GM19239 (cell line): Measurements from ENCODE around the gene MCRIP2.

Experiments
- DNase-seq: peaks from one replicate; pipeline ENCODE4 v3.0.0; 2011; ENCODE audit warnings: low spot score; ENCODE audit not compliant: insufficient read length
- FAIRE-seq: peaks from 2 replicates; lab custom pipeline; 2011; peaks lifted over from hg19 to GRCh38; lab: Jason Lieb, UNC

MCRIP2 gene

DNA sequence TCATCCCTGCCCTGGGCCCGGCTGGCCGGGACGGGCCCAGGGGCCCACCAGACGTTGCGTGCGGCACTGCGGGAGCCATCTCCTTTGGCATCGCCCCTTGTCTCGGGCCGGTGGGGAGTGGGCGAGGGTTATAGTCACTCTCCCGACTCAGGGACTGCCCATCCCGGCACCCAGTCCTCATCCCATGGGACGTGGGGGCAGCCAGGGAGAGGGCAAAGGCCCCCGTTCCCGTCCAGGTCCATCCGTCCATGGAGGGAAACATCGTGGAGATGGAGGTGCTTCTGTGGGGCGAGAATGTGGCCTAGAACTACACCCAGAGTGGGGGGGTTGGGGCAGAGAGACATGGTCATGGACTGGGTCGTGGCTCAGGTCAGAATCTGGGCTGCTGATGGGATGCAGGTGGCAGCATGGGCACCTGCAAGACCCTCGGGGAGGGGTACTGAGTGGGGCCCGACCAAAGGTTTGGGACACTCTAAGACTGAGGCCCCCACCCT lies 5.1 kb downstream of the MCRIP2 start:
- DNase-seq (no peak), FAIRE-seq (no peak)

DNA sequence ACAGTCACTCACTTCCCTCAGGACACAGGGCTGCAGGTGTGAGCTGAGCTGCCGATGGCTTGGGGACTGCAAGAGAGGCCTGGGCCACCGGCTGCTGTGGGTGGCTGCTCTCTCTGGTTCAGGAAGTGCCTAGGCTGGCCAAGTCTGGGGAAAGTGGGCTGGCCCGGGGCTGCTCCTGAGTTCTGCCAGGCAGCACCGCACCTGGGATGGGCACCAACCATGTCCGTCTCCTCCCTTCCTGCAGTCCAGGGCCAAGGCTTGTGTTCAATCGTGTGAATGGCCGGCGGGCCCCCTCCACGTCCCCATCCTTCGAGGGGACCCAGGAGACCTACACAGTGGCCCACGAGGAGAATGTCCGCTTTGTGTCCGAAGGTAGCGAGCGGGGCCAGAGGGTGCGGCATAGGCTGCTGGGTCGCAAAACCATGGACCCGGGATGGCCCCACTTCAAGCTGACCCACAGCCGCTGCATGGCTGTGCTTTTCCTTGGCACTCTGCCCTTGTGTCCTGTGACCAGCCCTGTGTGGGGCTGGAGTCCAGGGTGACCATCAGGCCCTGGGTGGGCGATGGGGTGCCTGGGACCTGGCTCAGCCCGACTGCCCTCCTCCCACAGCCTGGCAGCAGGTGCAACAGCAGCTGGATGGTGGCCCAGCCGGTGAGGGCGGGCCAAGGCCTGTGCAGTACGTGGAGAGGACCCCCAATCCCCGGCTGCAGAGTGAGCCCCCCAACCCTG lies 5.7 kb downstream of the MCRIP2 start:
- no peak for FAIRE-seq
- DNase-seq = no peak

DNA sequence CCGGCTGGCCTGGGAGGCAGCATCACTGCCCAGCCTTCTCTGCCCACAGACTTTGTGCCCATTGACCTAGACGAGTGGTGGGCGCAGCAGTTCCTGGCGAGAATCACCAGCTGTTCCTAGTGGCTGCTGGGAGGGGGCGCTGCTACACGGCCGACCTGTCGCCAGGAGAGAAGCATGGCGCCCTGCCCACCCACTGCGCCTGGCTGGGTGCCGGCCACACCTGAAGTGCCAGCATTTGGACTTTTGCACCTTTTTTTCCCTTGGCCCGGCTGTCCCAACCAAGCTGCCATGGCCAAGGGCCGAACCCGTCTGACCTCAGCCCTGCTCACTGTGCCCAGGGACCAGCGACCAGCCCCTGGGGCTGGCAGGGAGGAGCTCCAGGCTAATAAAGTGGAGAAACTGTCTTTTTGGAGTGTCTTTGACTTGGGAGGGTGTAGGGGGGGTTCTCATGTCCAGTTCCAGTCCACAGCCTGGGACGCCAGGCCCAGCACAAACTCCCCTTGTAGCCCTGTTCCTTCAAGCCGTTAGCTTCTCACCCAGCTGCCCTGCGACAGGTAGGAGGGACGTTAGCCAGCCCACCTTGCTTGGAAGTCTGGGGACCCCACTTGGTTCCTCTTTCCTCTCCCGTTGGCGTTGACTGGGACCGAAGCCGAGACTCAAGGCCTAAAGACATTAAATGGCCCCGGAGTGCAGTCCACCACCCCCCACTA lies 6.6 kb downstream of the MCRIP2 start:
- DNase-seq (peak; percentile 81), FAIRE-seq (peak; percentile 86)

DNA sequence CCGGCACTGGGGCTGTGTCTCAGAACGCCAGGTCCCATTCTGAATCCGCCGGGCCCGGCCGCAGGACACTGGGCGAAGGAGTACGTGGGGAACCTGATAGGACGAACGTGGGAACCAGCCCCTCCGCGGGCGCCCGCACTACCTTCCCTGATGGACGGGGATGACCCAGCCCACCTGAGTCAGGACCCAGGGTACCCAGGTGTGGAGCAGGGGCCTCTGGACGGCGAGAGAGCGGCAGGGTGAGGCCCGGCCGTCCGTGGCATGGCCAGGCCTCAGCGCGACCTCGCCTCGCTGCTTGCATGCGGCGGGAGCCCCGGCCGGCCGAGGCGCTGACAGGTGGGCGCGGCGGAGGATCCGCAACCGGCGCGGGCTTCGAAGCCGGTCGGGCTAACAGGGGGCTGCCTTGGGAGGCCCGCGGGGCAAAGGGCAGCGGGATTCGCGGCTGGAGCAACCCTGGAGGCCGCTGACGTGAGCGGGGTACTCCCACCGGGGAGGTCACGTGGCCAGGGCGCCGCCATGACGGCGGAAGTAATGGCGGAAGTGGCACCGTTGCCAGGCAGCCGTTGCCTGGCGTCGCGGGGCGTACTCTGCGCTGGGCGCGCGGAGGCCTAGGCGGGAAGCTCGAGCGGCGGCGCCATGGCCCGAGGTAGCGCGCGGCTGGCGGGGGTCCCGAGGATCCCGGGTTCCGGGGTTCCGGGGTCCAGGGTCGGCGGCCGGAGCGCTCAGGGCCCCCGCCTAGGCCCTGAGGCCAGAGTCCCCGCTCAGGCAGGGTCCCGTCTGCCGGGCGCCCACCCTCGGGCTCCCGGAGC lies 7.4 kb downstream of the MCRIP2 start, which contains the start of gene WDR90:
TSS of gene WDR90 (plus strand) at position 585 of the 809 bp plus-strand sequence. CDS start at position 637, 52 bp downstream.
- FAIRE-seq (peak; percentile 92), DNase-seq (peak; percentile 100)

DNA sequence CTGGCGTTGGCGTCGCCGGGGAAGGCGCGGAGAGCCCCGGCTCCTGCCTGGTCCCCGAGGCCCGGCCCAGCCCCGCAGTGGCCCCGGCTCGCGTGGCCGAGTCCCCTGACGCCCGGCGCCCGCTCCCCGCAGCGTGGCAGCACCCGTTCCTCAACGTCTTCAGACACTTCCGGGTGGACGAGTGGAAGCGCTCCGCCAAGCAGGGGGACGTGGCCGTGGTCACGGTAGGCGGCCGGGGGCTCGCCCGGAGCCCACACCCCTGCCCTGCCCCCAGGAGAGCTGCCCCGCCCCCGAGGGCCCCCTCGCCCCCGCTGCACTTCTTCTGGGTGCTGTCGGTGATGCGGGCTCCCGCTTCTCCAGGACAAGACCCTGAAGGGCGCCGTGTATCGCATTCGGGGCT lies 8.0 kb downstream of the MCRIP2 start:
- DNase-seq = peak; percentile 65
- FAIRE-seq = no peak

DNA sequence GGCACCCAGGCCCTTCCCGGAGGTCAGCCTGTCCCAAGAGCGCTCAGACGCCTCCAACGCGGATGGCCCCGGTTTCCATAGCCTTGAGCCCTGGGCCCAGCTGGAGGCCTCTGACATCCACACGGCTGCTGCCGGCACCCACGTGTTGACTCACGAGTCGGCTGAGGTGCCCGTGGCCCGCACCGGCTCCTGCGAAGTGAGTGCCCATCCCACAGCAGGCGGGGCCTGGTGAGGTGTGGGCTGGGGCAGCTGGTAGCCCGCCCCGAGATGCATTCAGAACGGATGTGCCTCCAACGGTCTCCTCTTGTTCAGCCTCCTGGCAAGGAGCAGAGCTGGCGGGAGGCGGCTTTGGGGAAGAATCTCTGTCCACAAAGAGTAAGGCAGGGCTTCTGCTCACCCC lies 10.2 kb downstream of the MCRIP2 start:
- no peak for DNase-seq
- no peak for FAIRE-seq

DNA sequence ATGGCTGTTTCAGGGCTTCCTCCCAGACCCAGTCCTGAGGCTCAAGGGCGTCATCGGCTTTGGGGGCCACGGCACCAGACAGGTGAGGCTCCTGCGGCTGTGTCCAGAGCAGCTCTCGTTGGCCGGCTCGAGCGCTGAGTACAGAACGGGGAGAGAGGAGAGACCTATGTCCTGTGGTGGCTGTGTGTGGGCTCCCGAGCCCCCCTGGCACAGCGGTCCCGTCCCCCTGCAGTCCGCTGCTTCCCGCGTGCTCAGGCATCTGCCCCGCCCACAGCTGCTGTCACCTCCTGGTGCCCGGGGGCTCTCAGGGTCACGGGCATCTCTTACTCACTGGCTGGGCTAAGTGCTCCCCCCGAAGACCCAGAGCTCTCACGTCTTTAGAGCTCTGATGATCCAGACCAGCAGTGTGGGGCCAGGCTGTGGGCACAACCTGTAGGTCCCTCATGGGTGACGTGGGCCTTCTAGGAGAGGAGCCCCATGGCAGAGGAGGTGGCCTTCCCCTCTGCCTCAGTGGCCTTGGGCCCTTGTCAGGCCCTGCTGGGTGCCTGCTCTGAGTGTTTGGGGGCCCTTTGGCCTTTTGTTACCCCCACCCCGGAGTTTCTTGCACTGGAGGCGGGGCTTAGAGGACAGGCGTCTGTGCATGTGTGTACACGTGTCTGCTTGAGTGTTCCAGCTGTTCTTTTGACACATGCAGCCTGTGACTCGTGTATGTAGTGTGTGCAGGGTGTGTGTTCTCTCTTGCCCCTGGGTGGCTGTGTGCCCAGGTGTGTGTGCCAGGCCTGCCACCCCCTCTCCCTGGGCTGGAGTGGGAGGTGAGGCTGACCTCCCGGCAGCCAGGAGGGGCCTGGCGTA lies 11.1 kb downstream of the MCRIP2 start:
- no peak for DNase-seq
- FAIRE-seq = no peak

DNA sequence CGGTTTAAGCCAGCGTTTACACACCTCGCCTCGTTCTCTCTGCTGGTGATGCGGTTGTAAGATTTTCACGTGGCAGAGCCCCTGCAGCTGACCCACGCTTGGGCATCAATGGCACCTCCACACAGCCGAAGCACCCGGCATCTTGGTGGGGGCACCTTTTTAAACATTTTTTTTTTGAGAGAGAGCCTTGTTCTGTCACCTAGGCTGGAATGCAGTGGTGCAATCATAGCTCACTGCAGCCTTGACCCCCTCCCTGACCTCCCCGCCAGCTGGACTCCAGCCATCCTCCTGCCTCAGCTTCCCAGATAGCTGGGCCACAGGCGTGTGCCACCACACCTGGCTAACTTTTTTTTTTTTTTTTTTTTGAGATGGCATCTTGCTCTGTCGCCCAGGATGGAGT lies 12.4 kb downstream of the MCRIP2 start:
- FAIRE-seq (no peak), DNase-seq (no peak)

DNA sequence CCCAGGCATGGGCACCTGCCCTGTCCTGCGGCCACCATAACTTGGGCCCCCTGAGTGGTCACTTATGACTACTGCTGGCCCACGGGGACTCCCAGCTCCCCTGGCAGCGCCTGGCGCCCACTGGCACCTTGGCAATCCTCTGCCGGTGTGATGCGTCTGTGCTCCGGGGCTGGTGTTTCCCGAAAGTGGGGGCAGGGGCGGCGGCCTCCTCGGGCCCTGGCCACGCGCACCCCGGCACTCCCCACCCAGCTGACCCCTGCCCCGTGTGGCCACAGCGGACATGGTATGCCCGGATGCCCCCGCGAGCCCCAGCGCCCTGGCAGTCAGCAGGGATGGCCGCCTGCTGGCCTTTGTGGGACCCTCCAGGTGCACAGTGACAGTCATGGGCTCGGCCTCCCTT lies 15.9 kb downstream of the MCRIP2 start:
- DNase-seq (no peak), FAIRE-seq (no peak)

DNA sequence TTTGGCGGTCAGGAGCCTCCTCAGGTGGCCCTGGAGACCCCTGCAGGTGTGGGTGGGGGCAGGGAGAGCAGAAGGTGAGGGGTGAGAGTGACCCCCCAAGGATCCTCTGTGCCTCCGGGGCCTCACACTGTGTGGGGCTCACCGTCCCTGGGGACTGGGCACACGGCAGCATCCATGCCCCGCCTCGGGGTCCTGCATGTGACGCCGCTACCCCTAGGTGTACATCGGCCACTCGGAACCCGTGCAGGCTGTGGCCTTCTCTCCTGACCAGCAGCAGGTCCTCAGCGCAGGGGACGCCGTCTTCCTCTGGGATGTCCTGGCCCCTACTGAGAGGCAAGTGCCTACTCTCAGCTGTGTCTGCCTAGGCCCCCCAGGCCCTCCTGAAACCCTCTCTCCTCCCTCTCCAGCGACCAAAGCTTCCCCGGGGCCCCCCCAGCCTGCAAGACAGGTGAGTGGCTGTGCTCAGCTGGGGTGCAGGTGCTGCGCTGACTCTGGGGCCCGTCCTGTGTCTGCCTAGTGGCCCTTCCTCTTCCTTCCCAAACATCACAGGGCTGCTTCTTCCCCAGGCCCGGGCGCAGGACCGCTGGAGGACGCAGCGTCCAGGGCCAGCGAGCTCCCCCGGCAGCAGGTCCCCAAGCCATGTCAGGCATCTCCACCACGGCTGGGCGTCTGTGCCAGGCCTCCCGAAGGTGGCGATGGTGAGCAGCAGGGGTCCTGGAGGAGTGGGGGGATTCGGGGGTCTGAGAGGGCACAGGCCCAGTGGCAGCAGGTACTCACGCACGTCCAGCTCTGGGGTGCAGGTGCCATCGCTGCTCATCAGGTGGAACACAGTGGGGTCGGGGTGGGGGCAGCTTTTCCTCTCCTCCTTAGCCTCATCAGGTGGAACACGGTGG lies 17.3 kb downstream of the MCRIP2 start:
- no peak for DNase-seq
- no peak for FAIRE-seq

DNA sequence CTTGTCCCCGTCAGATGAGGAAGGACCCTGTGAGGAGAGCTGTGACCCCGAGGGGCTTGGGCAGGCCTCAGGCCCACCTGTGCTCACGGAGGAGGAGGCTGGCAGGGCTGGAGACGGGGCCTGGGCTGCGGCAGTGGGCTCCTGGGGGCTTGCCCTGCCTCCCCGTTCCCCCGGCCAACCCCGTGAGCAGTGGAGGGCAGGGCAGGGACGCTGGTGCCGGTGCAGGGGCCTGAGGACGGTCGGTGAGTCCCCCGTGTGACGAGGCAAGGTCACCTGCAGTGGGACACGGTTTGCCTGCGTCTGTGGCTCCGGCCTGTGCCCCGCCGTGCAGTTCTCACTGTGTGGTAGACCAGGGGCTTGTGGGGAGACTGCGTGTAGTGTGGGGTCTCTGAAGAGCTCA lies 18.0 kb downstream of the MCRIP2 start:
- FAIRE-seq (no peak), DNase-seq (no peak)

DNA sequence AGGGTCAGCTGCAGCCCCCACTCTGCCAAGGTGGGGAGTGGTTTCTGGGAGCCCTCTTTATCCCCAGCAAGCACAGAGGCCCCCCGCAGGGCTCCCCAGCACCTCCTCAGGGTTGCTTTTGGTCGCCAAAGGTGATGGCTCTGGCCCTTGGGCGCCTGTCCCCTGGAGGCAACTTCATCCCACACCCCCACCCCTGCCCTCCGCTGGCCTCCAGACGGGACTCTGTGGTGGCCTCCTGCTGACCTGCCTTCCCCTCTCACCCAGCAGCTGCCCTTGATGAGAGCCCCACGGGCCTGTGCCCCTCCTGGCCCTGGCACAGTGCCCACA lies 18.5 kb downstream of the MCRIP2 start:
- DNase-seq (no peak), FAIRE-seq (no peak)

DNA sequence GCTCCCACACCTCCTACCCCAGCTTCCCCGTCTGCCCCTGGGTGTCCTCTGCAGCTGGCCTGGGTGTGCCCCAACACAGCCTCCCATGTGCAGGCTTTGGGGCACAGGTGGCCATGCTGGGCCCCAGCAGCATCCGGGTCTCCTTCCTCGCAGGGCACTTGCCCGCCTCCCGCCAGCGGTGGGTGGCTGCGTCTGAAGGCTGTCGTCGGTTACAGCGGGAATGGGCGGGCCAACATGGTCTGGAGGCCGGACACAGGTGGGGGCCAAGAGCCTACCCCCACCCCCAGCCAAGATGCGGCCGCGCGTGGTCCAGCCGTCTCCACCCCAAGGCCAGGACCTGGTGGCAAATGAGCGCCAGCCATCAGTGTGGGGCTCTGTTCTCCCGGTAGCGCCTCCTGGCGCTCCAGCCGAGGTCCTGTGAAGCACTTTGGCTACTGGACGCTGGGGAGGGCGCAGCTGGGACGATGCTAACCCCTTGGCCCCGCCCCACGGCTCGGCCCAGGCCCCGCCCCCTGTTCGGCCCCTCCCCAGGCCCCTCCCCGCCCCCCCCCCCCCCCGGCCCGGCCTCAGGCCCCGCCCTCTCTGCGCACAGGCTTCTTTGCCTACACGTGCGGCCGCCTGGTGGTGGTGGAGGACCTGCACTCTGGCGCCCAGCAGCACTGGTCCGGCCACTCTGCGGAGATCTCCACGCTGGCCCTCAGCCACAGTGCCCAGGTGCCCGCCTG lies 19.0 kb downstream of the MCRIP2 start:
- DNase-seq = peak; percentile 98
- peak; percentile 40 for FAIRE-seq

DNA sequence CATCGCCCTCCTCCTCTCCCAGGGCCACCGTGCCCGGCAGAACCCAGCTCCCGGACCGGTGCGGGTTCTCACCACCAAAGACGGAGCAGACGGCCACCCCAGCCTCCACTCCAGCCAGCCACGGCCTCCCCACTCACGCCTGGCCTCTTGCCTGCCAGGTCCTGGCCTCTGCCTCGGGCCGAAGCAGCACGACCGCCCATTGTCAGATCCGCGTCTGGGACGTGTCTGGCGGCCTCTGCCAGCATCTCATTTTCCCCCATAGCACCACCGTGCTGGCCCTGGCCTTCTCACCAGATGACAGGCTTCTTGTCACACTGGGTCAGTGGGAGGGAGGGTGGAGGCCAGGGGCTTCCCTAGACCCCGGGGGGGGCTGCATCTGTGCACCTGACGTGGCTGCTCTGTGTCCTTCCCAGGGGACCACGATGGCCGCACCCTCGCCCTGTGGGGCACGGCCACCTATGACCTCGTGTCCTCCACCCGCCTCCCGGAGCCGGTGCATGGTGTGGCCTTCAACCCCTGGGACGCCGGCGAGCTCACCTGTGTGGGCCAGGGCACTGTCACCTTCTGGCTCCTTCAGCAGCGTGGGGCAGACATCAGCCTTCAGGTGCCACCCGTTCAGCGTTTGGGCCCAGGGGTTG lies 19.7 kb downstream of the MCRIP2 start:
- DNase-seq (no peak), FAIRE-seq (no peak)

DNA sequence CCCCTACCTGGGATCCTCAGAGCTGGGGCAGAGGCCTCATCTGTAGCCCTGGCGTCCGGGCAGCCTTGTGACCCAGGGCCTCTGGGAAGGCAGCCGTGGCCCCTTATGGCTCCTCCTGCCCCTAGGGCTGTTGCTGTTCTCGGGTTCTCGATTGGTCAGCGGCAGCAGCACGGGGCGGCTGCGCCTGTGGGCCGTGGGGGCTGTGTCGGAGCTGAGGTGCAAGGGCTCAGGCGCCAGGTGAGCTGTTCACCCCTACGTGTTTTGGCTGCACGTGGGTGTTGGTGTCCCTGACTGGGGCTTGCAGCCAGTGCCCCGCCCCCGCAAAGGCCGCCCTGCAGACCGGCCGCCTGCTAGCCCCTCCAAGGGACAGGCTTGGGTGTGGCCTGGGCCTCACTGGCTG lies 20.5 kb downstream of the MCRIP2 start:
- FAIRE-seq = no peak

DNA sequence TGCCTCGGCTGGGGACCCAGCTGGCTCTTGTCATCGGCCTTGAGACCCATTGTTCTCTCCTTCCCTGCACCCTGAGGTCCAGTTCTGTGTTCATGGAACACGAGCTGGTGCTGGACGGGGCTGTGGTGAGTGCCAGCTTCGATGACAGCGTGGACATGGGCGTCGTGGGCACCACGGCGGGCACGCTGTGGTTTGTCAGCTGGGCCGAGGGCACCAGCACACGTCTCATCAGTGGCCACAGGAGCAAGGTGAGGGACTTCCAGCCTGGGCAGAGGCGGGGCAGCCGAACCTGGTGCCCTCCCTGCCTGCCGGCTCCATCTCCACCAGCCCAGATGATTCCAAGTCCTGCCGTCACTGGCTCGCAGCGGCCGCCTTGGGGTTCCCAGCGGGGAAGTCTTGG lies 21.0 kb downstream of the MCRIP2 start:
- FAIRE-seq (no peak), DNase-seq (no peak)

More for the DNA sequence above, 20.5 kb downstream of the MCRIP2 start:
- no peak for DNase-seq

DNA sequence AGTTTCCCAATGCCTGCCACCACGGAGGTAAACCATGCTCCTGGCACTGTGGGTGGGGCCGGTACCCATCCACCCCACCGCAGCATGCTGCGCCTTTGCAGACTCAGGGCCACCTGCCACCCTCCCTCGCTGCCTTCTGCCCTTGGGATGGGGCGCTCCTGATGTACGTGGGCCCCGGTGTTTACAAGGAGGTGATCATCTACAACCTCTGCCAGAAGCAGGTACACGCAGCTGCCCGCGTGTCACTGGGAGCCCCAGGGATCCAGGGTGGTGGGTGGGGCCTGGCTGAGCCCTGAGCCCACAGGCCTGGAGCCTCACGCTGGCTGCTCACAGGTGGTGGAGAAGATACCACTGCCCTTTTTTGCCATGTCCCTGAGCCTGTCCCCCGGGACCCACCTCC lies 24.9 kb downstream of the MCRIP2 start:
- DNase-seq (no peak), FAIRE-seq (no peak)
